Osteocyte (in vitro differentiated cells): ENCODE data around the gene BMPR1A. TPM values are rescaled to one million over a fixed set of nuclear protein-coding genes. Genes with fewer than 3 reads are reported as not detected.
"Not testable (repeated sequence)": the region's sequence is repeated elsewhere in the genome, so short reads cannot be mapped to it uniquely, and the experiment has no call there.

ENCODE experiments used
- DNase-seq: peaks from one replicate; pipeline ENCODE4 v3.0.0; 2021; ENCODE audit warnings: mixed read lengths; ENCODE audit not compliant: unreplicated experiment; ENCODE audit errors: extremely low spot score
- H3K27ac Mint-ChIP-seq: one replicate; pipeline ENCODE4 v1.8.0; 2021; ENCODE audit warnings: mild to moderate bottlenecking, mixed read lengths; ENCODE audit not compliant: unreplicated experiment
- H3K27me3 Mint-ChIP-seq: one replicate; pipeline ENCODE4 v1.8.0; 2021; ENCODE audit warnings: mixed read lengths; ENCODE audit not compliant: unreplicated experiment
- H3K36me3 Mint-ChIP-seq: one replicate; pipeline ENCODE4 v1.8.0; 2021; ENCODE audit warnings: mixed read lengths; ENCODE audit not compliant: unreplicated experiment
- H3K4me1 Mint-ChIP-seq: one replicate; pipeline ENCODE4 v1.8.0; 2021; ENCODE audit warnings: mixed read lengths; ENCODE audit not compliant: unreplicated experiment
- H3K4me3 Mint-ChIP-seq: one replicate; pipeline ENCODE4 v1.8.0; 2021; ENCODE audit warnings: mild to moderate bottlenecking, moderate library complexity, mixed read lengths; ENCODE audit not compliant: unreplicated experiment
- H3K9me3 Mint-ChIP-seq: one replicate; pipeline ENCODE4 v1.8.0; 2021; ENCODE audit warnings: mixed read lengths; ENCODE audit not compliant: unreplicated experiment
- CTCF ChIP-seq: fragments of 200-600 bp; sonication (generic); IDR thresholded peaks from 2 replicates; pipeline ENCODE4 v1.5.0; 2021; ENCODE audit warnings: antibody characterized with exemption, mild to moderate bottlenecking, moderate library complexity
- total RNA-seq: library from RNA; stranded (reverse); gene quantifications from 2 replicates; pipeline ENCODE4 v1.2.1, GENCODE V29; 2021

The BMPR1A gene
- total RNA-seq, 1 donor from 2014 or later: 75.5 TPM

DNA sequence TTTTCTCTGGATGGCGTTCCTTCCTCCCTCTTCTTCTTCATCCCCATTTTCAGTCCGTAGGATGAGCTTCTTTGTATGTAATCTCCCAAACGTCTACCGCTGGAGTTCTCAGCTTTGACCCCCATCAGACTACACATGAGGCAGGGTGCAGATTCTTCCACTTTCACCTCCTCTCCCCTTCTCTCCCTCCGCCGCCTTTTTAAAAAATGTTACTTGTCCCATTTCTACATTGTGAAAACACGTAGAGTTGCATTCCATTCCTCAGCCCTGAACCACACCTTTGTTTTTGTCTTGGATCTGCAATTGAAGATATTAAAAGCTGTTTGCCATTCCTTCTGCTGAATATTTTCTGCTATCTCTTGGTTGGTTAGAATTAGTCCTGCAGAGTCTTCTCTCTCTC, 218.1 kb downstream of the BMPR1A start:
- DNase-seq: no peak
- Mint-ChIP-seq H3K9me3 (no peaks in the 10 kb centered on the region), H3K36me3 (no peaks in the 10 kb centered on the region), H3K27me3 (no peaks in the 10 kb centered on the region), H3K4me1 (peaks cover 59% of the 10 kb centered on the region), H3K4me3 (no peak overlapping the region), H3K27ac (no peak overlapping the region)
- TF ChIP-seq CTCF: no peak

GRCh38 chr10:86976362-86977056, 220.1 kb downstream of the BMPR1A start:
- TF ChIP-seq CTCF: no peak
- no peaks in the 10 kb centered on the region for H3K9me3 Mint-ChIP-seq
- no peak for DNase-seq
- H3K27ac Mint-ChIP-seq: no peak overlapping the region
- peaks cover 65% of the 10 kb centered on the region for H3K4me1 Mint-ChIP-seq
- H3K36me3 Mint-ChIP-seq: no peaks in the 10 kb centered on the region
- no peaks in the 10 kb centered on the region for H3K27me3 Mint-ChIP-seq
- no peak overlapping the region for H3K4me3 Mint-ChIP-seq

DNA sequence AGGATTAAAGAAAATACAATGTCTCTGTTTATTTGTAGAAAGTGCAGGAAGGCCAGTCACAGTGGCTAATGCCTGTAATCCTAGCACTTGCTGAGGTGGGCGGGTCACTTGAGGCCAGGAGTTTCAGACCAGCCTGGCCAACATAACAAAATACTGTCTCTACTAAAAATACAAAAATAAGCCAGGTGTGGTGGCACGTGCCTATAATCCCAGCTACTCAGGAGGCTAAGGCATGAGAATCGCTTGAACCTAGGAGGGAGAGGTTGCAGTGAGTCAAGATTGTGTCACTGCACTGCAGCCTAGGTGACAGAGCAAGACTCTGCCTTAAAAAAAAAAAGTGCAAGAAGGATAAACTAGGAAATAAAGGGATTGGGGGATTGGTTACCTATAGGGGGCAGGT, 222.0 kb downstream of the BMPR1A start:
- Mint-ChIP-seq H3K27ac (peak overlapping the region; percentile 76), H3K4me1 (peaks cover 56% of the 10 kb centered on the region)
- H3K36me3 Mint-ChIP-seq, H3K4me3 Mint-ChIP-seq, DNase-seq, H3K9me3 Mint-ChIP-seq, H3K27me3 Mint-ChIP-seq: not testable (repeated sequence)

- no peak for TF ChIP-seq CTCF
- Mint-ChIP-seq H3K27ac (peak overlapping the region; percentile 76), H3K27me3 (no peaks in the 10 kb centered on the region), H3K4me3 (no peak overlapping the region), H3K9me3 (no peaks in the 10 kb centered on the region), H3K4me1 (peaks cover 53% of the 10 kb centered on the region), H3K36me3 (no peaks in the 10 kb centered on the region)
- DNase-seq: no peak
These were observed 222.9 kb downstream of the BMPR1A start for GRCh38 chr10:86979296-86979818.

DNA sequence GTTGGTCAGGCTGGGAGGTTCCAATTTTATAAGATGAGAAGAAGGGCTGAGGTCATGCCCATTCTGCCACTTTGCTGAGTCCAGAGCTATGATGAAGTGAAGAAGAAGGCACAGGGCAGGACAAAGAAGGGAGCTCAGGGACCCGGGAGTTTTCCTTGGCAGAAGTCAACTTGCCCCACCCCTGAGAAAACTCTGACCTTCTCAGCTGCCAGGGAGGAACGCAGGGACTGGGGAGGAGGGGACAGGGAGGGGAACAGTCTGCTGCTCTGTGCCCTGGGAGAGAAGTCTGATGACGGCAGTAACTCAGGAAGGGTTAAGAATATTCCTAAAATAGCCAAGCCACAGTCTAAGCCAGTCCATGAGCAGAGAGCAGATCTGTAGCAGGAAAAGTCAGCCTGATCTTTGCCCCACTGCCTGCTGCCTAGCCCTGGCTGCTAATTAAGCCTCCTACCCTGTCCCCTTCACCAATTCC, 223.6 kb downstream of the BMPR1A start:
- no peak for DNase-seq
- H3K9me3 Mint-ChIP-seq: no peaks in the 10 kb centered on the region
- no peaks in the 10 kb centered on the region for H3K27me3 Mint-ChIP-seq
- peak overlapping the region; percentile 76 for H3K27ac Mint-ChIP-seq
- no peaks in the 10 kb centered on the region for H3K36me3 Mint-ChIP-seq
- no peak overlapping the region for H3K4me3 Mint-ChIP-seq
- peaks cover 48% of the 10 kb centered on the region for H3K4me1 Mint-ChIP-seq
- no peak for TF ChIP-seq CTCF

DNA sequence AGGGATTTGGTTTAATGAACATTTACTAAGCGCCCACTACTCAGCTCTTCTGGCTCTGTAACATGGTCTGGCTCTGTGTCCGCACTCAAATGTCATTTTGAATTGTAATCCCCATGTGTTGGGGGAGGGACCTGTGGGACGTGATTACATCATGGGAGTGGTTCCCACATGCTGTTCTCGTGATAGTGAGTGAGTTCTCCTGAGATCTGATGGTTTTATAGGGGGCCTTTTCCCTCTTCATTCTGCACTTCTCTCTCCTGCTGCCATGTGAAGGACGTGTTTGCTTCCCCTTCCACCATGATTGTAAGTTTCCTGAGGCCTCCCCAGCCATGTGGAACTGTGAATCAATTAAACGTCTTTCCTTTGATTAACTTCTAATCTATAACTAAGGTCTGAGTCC, 224.6 kb downstream of the BMPR1A start:
- not testable (repeated sequence) for H3K27me3 Mint-ChIP-seq, DNase-seq, H3K4me3 Mint-ChIP-seq, H3K9me3 Mint-ChIP-seq, H3K36me3 Mint-ChIP-seq
- peak overlapping the region; percentile 76 for H3K27ac Mint-ChIP-seq
- peaks cover 48% of the 10 kb centered on the region for H3K4me1 Mint-ChIP-seq
